NCI-H446 (cell line): ENCODE measurements around the gene BUD13.
A peak's percentile ranks its signal among the peaks of the same experiment; 100 is the strongest.
"Not testable (repeated sequence)": the region's sequence is repeated elsewhere in the genome, so short reads cannot be mapped to it uniquely, and the experiment has no call there.

Experiments used
- DNase-seq, 2 experiments: peaks; one replicate each; lab custom pipeline; 2025; lab: John Stamatoyannopoulos, UW

BUD13 gene

DNA sequence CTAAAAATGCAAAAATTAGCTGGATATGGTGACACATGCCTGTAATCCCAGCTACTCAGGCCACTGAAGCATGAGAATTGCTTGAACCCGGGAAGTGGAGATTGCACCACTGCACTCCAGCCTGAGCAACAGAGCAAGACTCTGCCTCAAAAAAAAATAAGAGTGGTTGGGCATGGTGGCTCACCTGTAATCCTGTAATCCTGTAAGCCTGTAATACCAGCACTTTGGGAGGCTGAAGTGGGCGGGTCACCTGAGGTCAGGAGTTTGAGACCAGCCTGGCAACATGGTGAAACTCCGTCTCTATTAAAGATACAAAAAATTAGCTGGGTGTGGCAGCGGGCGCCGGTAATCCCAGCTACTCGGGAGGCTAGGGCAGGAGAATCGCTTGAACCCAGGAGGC lies 16.7 kb downstream of the BUD13 start:
- DNase-seq: not testable (repeated sequence)

DNA sequence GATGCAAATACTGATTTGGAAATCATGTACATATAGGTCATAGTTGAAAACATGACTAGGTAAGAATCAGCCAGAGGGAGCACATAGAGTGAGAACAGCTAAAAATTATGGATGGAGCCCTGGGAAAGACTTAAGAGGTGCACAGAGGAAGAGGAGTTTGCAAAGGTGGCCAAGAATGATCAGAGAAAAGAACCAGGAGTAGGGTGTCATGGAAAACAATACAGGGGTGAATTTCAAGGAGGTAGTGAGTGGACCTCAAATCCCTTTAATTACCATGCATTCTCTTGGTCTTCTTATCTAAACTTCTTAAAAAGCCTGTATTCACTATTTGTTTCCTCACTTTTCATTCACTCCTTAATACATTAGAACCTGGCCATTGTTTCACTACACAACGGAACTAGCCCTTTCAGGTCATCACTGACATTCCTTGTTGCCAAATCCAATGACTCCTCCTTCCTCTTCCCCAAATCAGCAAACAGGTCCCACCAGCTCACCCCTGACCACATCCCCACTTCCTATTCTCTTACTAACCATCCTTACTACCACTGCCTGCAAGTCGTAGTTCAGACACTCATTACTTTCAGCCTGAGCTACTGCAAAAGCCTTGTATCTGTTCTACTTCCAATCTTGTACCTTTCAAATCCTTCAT lies 22.6 kb downstream of the BUD13 start:
- DNase-seq: no peak

- DNase-seq: no peak
These were observed 30.7 kb downstream of the BUD13 start for GRCh38 chr11:116742104-116742503.

DNA sequence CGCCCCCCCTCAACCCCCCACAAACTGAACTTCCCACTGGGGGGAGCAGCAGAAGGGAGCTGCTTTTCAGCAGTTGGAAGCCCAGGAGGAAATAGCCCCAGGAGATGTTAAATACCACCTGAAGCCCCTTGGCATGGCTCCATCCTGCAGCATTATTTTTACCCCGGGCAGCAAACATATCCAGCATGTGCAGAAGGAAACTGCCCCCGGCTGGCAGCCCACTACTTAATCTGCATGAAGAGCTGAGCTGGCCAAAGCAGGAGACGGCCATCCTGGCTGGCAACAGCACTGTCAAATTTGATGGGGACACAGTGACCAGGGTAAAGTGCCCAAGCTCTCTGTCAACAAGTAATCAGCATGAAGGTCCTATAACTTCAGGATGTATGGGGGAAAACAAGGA lies 32.0 kb downstream of the BUD13 start:
- DNase-seq: no peak

- no peak for DNase-seq
These were observed 33.8 kb downstream of the BUD13 start for GRCh38 chr11:116738975-116739374.

DNA sequence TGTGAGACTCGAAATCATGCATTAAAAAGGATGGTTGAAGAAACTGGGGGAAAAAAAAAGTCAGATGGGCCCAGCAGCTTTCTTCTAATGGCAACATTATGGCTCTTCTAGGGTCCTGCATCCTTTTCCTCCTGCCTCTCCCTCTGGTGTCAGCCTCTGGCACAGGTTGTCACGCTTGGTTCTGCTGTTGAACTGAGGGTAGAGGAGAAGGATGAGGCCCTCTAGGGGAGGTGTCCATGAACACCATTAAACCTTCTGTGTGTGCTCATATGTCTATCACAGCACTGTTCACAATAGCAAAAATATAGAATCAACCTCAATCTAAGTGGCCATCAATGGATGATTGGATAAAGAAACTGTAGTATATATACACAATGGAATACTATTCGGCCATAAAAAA lies 36.0 kb downstream of the BUD13 start:
- no peak for DNase-seq

- no peak for DNase-seq
These were observed 38.7 kb downstream of the BUD13 start for GRCh38 chr11:116733969-116734508.

DNA sequence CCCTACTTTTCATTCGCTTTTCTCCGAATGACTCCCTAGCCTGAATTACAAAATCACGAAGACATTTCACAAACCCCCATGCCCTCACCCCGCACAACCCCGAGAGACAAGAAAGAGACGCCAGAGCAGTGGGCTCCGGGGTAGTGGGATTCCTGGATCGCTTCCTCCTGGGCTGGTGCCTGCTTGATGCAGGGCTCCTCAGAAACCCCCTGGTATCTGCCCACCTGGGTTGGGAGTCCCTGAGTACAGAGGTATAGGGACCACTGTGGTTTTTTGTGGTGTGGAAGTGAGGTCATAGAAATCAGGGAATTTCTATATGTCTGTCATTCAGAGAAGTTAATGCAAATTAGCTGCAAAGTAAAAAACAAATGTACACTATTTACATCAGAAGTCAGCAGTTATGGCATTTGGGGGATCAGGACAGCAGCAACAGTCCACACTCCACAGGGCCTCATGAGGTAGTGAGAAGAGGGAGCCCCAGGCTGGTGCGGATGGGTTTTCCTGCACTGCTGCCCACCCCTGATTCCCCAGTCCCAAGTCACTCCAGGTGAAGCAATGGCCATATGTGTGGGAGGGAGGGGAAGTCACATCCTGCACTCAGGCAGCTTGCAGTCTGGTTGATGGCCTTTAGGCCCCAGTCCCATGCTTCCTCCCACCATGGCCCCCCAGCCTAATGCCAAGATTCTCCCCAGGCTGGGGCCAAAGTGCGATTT lies 39.6 kb downstream of the BUD13 start:
- no peak for DNase-seq

GRCh38 chr11:116732271-116733042 lies 40.3 kb downstream of the BUD13 start:
- peak; percentile 64 to 70 for DNase-seq

DNA sequence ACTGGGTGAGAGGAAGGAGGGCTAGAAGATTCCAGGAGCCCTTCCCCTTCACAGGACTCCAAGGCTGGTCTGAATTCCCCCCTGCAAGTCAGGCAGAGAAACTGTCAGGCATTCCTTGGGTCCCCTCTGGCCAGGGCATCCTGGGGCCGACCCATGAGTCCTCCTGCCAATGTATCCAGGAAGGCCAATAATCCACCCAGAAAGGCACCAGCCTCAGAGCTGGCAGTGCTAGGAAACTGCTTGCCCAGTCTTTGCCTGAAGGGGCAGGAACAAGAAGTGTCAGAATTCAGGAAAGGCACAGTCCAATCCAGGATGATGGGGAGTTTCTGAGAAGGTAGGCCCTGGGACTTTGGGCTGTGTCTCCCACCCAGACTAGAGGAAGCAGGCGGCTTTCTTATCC lies 41.0 kb downstream of the BUD13 start:
- DNase-seq: no peak

DNA sequence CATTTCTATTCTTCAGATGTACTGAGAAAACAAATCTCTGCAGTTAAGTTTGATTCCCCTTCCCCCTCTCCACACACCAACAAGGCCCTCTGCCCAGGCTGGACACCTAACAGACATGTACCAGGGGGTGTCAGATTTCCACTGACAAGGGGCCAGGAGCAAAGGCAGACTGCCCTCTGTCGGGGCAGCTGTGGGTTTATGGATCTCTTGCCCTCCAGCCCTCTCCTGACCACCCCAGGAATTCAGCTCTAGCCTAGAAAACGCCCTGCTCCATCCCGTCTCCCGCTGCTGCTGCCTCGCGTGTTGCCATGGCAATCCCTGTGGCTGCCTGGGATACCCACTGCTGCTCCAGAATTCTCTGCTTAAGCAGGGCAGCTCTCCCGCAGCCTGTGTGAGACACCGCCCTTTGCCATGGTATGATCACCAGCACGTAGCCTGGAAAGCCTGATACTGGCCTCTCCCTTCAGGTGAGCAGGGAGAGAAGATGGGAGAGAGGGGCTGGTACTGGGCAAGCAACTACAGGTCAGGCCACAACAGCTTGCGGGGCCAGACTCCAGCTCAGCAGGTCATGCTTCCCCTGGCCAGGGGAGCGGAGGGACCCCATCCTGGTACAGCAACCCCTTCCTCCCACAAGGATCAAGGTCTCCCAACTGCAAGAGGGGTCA lies 41.6 kb downstream of the BUD13 start:
- peak in 1 of 2 experiments; percentile 27 for DNase-seq

- peak; percentile 27 to 61 for DNase-seq
These were observed 42.2 kb downstream of the BUD13 start for GRCh38 chr11:116730601-116731000.

- no peak for DNase-seq
These were observed 42.6 kb downstream of the BUD13 start for GRCh38 chr11:116730241-116730561.

DNA sequence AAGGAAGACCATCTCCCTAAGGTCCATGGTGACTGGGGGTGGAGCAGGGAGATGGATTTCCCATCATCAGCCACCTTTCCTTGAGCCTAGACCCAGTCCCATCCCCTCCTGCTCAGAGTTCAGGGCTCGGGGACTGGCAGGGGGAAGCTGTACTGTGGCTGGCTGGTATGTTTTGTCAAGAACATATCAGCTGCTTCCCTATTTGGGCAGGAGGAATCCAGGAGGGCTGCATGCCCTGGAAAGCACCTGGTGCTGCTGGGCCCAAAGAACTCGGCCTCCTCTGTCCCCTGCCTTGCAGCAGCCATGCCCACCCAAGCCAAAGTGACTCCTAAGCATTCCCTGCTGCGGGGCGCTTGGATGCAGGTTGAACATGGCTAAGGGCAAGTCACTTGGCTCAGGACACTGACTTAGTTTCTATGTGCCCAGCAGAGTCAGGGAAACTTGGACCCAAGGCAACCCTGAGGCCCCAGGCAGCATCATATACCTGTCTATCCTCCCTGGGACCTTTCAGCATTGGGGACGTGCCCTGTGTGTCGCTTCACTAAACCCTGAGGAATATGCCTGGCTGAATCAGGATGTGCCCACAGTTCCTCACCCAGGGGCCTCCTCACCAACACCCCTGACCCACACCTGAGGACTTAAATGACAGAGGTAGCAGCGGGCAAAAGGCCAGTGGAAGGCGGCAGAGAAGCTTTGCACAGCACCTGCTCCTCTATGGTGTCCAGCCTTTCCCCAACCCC lies 43.1 kb downstream of the BUD13 start:
- no peak for DNase-seq

DNA sequence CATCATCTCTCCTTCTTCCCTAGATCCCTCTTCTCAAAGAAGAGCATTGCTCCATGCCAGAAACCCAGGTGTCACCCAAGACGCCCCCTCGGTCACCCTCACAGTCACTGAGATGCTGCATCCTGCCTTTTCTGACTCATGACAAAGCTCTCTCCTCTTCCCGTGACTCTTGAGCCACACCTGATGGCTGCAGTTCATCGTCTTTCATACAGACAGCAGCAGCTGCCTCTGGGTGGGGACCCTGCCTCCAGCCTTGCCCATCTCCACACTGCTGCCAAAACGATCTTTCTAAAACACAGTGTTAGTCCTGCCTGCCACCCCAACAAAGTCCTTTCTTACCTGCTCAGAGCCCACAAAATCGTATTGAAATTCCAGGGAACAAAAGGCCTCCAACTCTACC lies 44.8 kb downstream of the BUD13 start:
- DNase-seq: no peak

- no peak for DNase-seq
These were observed 47.2 kb downstream of the BUD13 start for GRCh38 chr11:116725434-116726221.

GRCh38 chr11:116724813-116725212 lies 48.0 kb downstream of the BUD13 start:
- no peak for DNase-seq

DNA sequence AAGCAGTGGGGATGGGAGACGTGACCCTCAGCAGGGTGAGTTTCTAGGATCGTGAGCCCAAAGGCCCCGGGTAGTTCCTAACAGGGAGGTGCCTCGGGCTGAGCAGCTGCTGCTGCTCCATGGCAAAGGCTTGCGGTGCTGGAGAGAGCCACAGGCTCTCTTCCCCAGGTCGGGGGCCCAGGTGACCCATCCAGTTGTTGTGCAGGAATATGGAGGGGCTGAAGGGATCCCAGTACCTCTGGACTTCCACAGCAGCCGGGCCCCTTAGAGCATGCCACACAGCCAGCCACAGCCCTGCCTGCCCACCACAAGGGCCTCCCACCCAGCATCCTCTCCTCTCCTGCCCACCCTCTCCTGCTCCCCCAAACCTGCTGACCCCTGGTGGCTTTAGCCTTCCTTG lies 49.3 kb downstream of the BUD13 start:
- no peak for DNase-seq

DNA sequence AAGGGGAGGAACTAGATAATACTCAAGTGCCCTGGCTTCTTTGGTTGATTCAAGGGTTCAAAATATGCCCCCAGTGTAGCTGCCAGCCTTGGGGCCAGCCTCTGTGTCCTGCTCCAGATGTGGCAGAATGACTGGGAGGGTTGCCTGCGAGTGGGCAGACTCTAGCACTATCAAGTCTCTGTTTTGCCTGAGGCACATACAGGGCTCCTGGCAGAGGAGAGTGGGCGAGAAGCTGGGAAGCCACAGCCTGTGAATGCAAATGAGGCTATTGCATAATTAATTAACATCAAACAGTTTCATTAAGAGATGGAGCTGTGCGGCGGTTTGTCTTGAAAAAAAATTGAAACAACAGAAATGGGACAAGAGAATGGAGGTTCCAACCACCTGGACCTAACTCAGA lies 50.8 kb downstream of the BUD13 start:
- no peak for DNase-seq

DNA sequence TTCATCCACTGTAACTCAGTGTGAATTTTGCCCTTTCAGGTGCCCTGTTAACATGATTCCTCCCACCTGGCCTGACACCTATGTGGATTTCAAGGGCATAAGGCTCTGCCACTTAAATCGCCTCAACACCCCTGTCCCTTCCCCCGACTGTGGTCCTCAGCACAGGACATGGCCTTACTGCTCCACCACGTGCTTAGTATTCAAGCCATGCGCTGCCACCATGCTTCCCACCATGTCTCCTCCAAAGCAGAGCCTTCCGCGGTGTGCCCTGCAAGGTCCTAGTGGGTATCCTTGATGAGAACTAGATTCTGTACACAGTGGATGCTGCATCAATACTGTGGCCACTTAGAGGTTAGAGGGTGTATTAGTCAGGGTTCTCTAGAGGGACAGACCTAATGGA lies 51.9 kb downstream of the BUD13 start:
- no peak for DNase-seq

DNA sequence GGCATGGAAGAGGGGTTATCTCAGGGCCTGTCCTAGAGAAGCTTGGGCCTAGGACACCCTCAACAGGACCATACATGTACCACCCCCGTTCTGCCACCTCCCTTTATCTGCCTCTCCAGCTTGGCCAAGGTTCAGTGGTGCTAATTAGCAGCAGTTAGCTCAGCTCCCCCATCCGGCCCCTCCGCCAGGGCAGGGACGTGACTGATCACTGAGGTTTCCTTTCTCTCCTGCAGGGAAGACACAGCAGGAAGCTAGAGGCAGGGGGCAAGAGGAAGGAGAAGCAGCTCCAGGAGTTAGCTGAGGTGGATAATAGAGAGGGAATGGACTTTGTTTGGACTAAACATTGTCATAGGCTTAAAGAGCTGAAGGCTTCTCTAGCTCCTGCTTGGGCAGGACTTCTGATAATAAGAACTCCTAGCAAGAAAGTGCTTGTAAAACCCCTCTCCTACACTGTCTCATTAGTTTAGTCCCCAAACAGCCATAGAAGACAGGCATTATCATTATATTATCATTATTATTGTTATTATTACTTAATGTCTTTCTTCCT lies 53.8 kb downstream of the BUD13 start:
- no peak for DNase-seq
